OCI-LY1 (cell line): ENCODE results near the gene APCDD1.

ENCODE experiments used
- CTCF ChIP-seq: fragments of 200-600 bp; sonication (generic), shearing (Covaris generic); IDR thresholded peaks from 2 replicates; pipeline ENCODE4 v1.5.1; 2017; ENCODE audit warnings: mild to moderate bottlenecking, antibody characterized with exemption, low read length, moderate library complexity, mixed read lengths
- EZH2 ChIP-seq: fragments of 200-600 bp; sonication (generic), shearing (Covaris generic); IDR thresholded peaks from 2 replicates; pipeline ENCODE4 v1.8.0; 2017; ENCODE audit warnings: borderline replicate concordance, mixed run types, mild to moderate bottlenecking, antibody characterized with exemption, low read length, moderate library complexity, mixed read lengths

GRCh38 chr18:10443001-10443400 is 11.4 kb upstream of the APCDD1 start:
- TF ChIP-seq EZH2 = no peak
- TF ChIP-seq CTCF = no peak
